GM12873 (cell line): ENCODE data around the gene SOCS3.

Source experiments
- CTCF ChIP-seq: IDR thresholded peaks from 2 replicates; pipeline ENCODE4 v1.5.1; 2012; ENCODE audit warnings: low read depth, mild to moderate bottlenecking, moderate library complexity, low read length, control low read depth; ENCODE audit not compliant: insufficient read depth; ENCODE audit errors: missing control alignments

Gene SOCS3

GRCh38 chr17:78390241-78391050 lies 30.6 kb upstream of the SOCS3 start:
- peak; percentile 34 for TF ChIP-seq CTCF

GRCh38 chr17:78387977-78388941 lies 28.4 kb upstream of the SOCS3 start:
- TF ChIP-seq CTCF, result no peak

GRCh38 chr17:78384479-78385175 lies 24.8 kb upstream of the SOCS3 start:
- no peak for TF ChIP-seq CTCF

GRCh38 chr17:78383725-78384471 lies 24.0 kb upstream of the SOCS3 start:
- no peak for TF ChIP-seq CTCF

GRCh38 chr17:78381601-78382232 lies 21.8 kb upstream of the SOCS3 start:
- no peak for TF ChIP-seq CTCF

GRCh38 chr17:78380370-78380769 lies 20.5 kb upstream of the SOCS3 start:
- no peak for TF ChIP-seq CTCF
